Measurements from ENCODE around the gene ZDHHC1.
"Not testable (repeated sequence)": the region's sequence is repeated elsewhere in the genome, so short reads cannot be mapped to it uniquely, and the experiment has no call there.

The ZDHHC1 gene

DNA sequence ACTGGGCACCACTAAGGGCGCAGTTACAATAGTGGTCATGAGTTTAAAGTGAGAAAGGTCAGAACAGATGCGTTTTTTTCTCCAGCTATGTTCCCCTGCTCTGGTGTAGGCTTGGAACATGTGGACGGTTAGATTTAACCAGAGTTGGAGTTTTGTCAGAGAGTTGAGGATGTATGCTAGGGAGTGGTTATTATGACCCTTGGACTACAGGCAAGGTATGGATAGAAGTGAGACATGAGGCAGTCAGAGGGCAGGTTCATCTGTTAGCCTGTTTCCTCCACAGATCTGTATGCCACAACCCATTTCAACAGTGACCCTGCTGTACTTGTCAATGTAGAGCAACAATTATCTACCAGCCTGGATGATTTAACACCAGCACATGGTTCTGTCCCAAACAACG is 45.6 kb downstream of the ZDHHC1 start:
- H3K4me3 ChIP-seq (ENCODE audit: control insufficient read depth, low read depth, low read length): no peak overlapping the region
- DNase-seq (ENCODE audit: low read depth): no peak
- TF ChIP-seq, protein P1, sequence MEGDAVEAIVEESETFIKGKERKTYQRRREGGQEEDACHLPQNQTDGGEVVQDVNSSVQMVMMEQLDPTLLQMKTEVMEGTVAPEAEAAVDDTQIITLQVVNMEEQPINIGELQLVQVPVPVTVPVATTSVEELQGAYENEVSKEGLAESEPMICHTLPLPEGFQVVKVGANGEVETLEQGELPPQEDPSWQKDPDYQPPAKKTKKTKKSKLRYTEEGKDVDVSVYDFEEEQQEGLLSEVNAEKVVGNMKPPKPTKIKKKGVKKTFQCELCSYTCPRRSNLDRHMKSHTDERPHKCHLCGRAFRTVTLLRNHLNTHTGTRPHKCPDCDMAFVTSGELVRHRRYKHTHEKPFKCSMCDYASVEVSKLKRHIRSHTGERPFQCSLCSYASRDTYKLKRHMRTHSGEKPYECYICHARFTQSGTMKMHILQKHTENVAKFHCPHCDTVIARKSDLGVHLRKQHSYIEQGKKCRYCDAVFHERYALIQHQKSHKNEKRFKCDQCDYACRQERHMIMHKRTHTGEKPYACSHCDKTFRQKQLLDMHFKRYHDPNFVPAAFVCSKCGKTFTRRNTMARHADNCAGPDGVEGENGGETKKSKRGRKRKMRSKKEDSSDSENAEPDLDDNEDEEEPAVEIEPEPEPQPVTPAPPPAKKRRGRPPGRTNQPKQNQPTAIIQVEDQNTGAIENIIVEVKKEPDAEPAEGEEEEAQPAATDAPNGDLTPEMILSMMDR (conservative IDR thresholded peaks at IDR 0.05; ENCODE audit: control insufficient read depth, insufficient read depth, low read depth, low read length): no peak

DNA sequence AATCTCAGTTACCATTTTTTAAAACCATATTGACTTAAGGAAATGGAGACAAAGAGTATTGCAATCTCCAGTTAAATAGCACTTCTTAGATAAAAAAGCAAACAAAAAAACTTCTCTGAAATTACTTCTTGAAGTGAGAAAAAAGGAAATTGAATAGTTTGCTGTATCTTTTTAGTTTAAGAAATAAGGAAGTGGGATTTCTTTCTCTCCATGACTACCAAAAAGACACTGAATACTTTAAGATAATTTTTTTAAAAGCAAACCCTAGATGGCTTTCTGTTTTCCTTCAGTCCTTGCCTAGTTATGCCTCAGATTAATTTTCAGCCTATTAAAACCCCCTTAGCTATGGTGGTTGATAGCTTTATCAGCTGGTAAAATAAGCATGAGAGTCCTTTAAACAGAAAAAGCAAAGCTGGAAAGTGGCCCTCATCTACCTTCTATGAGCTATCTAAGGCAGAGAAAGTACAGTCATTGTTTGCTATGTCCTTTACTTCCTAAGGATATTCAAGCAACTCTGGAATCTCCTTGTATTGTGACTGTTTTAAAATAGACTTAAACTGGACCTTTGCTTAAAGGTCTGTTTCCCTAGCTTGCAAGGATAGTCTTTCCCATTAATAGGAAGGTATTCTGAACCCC is 51.6 kb downstream of the ZDHHC1 start:
- no peak for DNase-seq (ENCODE audit: low read depth)
- H3K4me3 ChIP-seq (ENCODE audit: control insufficient read depth, low read depth, low read length): no peak overlapping the region

DNA sequence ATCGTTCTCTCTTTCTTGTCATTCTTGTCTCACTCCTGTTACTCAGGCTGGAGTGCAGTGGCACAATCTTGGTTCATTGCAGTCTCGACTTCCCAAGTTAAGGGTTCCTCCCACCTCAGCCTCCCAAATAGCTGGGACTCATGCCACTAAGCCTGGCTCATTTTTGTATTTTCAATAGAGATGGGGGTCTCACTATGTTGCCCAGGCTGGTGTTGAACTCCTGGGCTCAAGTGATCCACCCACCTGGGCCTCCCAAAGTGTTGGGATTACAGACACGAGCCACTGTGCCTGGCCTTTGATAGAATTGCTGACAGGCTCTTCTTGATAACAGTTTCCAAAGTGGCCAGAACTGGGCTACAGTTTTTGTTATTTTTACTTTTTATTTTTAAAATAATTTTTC is 55.2 kb downstream of the ZDHHC1 start:
- H3K4me3 ChIP-seq (ENCODE audit: control insufficient read depth, low read depth, low read length): no peak overlapping the region
- TF ChIP-seq, protein P1 (conservative IDR thresholded peaks at IDR 0.05; ENCODE audit: control insufficient read depth, insufficient read depth, low read depth, low read length): no peak
- DNase-seq (ENCODE audit: low read depth): no peak

More for the DNA sequence above, 51.6 kb downstream of the ZDHHC1 start:
- TF ChIP-seq, protein P1 (conservative IDR thresholded peaks at IDR 0.05; ENCODE audit: control insufficient read depth, insufficient read depth, low read depth, low read length): no peak

DNA sequence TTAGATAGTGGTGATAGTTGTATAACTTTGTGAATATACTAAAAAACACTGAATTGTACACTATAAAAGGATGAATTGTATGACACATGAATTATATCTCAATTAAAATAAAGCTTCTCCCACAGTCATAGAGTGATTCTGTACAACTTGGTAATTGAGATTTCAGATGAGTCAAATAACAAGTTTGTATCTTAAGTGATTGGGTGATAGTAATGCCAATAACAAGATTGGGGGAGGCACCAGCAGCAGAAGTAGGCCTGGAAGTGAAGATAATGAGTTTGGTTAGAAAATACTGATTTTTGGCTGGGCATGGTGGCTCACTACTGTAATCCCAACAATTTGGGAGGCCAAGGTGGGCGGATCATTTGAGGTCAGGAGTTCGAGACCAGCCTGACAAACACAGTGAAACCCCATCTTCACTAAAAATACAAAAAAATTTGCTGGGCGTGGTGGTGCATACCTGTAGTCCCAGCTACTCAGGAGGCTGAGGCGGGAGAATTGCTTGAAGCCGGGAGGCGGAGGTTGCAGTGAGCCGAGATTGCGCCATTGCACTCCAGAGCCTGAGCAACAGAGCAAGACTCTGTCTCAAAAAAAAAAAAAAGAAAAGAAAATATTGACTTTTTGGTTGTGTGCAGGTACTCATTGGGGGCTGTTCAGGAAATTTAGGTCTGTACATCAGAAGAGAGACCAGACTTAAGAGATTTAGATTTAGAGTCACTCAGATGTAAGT is 56.6 kb downstream of the ZDHHC1 start:
- not testable (repeated sequence) for H3K4me3 ChIP-seq (ENCODE audit: control insufficient read depth, low read depth, low read length); DNase-seq (ENCODE audit: low read depth)

DNA sequence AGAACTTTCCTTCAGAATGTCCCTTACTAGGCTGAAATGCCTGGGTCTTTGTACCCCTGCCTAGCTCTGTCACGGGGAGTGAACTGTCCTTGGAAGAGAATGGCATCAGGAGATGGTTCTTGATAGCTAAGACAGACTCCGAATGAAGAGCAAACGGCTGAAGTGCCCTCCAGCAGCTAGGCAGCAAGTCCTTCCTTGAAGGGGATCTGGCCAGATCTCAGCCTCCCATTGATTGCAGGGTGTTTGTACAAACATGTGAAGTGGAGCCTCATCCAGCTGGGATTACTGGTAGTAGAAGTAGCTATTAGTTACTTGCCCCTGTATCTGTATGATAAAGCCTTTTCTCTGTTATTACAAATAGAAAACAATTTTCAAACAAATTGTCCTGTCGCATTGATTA is 58.7 kb downstream of the ZDHHC1 start:
- H3K4me3 ChIP-seq (ENCODE audit: control insufficient read depth, low read depth, low read length): no peak overlapping the region
- TF ChIP-seq, protein P1 (conservative IDR thresholded peaks at IDR 0.05; ENCODE audit: control insufficient read depth, insufficient read depth, low read depth, low read length): no peak
- no peak for DNase-seq (ENCODE audit: low read depth)

DNA sequence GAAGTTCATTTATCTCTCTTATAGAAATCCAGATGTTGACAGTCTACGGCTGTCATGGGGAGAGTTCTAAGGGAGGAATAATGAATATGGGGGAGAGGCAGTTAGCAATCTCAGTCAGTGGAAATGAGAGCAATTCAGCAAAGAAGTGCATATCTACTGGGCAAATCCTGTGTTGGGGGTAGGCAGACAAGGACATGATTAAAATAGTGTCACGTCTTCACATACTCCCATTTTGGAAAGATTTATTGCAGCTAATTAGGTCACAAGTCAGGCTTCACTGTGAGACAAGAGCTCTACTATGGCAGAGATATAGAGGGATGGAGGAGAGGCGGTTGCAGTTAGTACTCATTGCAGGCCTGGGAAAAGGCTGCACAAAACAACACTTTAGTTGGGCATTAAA is 59.9 kb downstream of the ZDHHC1 start:
- no peak for DNase-seq (ENCODE audit: low read depth)
- TF ChIP-seq, protein P1 (conservative IDR thresholded peaks at IDR 0.05; ENCODE audit: control insufficient read depth, insufficient read depth, low read depth, low read length): no peak
- H3K4me3 ChIP-seq (ENCODE audit: control insufficient read depth, low read depth, low read length): no peak overlapping the region

DNA sequence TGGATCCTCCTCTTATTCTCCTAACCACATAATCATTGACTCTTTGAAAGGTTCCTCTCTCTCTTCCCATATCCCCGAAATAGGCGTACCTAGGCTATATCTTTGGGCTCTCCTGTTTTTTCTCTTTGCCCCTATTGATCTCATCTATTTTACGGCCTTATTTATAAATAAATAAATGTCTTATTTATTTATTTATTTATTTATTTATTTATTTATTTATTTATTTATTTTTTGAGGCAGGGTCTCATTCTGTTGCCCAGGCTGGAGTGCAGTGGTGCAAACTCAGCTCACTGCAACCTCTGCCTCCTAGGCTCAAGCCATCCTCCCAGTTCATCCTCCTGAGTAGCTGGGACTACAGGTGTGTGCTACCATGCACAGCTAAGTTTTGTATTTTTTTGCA is 63.8 kb downstream of the ZDHHC1 start:
- DNase-seq (ENCODE audit: low read depth); H3K4me3 ChIP-seq (ENCODE audit: control insufficient read depth, low read depth, low read length): not testable (repeated sequence)

DNA sequence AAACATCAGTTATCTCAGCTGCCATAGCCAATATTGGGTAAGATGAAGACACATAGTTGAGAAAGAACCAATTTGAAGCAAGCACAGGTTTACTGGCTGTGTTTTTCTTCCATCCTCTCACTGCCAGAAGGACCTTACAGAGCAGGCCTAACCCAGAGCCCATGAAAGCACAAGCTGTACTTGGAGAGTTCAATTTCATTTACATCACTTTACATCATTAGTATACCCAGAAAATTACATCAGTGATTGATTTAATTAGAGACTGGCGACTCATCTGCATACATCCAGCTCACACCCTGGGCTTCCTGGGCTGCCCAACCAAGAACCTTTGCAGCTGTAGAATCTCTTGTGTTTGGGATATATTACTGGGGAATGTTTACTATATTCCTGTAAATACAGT is 66.0 kb downstream of the ZDHHC1 start:
- H3K4me3 ChIP-seq (ENCODE audit: control insufficient read depth, low read depth, low read length): no peak overlapping the region
- TF ChIP-seq, protein P1 (conservative IDR thresholded peaks at IDR 0.05; ENCODE audit: control insufficient read depth, insufficient read depth, low read depth, low read length): no peak
- DNase-seq (ENCODE audit: low read depth): no peak

All from fibroblast of mammary gland (primary cell).